ENCODE measurements around the gene ANGPT4.

DNA sequence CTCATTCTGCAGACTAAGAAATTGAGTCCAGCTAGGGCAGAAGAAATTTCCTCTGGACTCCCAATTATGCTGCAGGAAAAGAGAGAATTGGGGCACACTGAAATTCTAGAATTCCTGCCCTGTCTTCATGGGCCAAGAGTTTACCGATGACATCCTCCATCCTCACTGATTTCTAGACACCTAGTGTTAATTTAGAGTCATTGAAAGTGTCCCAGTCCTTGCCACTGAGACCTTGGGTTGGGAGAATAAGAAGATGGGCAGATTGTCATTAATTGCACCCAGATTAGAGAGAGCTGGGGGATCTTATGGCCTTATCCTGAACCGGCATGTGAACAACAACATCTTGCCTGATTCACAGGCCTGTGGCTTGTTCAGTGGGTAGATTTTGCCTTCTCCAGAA lies 29.0 kb downstream of the ANGPT4 start:
- TF ChIP-seq, protein P1, sequence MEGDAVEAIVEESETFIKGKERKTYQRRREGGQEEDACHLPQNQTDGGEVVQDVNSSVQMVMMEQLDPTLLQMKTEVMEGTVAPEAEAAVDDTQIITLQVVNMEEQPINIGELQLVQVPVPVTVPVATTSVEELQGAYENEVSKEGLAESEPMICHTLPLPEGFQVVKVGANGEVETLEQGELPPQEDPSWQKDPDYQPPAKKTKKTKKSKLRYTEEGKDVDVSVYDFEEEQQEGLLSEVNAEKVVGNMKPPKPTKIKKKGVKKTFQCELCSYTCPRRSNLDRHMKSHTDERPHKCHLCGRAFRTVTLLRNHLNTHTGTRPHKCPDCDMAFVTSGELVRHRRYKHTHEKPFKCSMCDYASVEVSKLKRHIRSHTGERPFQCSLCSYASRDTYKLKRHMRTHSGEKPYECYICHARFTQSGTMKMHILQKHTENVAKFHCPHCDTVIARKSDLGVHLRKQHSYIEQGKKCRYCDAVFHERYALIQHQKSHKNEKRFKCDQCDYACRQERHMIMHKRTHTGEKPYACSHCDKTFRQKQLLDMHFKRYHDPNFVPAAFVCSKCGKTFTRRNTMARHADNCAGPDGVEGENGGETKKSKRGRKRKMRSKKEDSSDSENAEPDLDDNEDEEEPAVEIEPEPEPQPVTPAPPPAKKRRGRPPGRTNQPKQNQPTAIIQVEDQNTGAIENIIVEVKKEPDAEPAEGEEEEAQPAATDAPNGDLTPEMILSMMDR (IDR thresholded peaks at IDR 0.05) = no peak
- TF ChIP-seq EP300 (IDR thresholded peaks at IDR 0.05) = no peak
- TF ChIP-seq POLR2A (IDR thresholded peaks at IDR 0.05) = no peak

Data from stomach (tissue), 4 donors.